Small intestine (tissue), 16 donors: ENCODE data around the gene GRB7. TPM values are rescaled to one million over a fixed set of nuclear protein-coding genes. Genes with fewer than 3 reads are reported as not detected.

Source experiments
- DNase-seq, 2 donors: peaks; one replicate each; pipeline versions ENCODE4 v3.0.0 to v3.0.0-alpha.2; 2013
- FAIRE-seq: peaks from 2 replicates; lab custom pipeline; 2012; peaks lifted over from hg19 to GRCh38; lab: Jason Lieb, UNC
- H3K27ac ChIP-seq, 3 donors: one replicate each; pipeline ENCODE4 v1.5.1; 2013; ENCODE audit warnings: low read length in 2 of 3, mild to moderate bottlenecking in 2 of 3, control low read depth in 1 of 3, inconsistent platforms in 1 of 3, low read depth in 1 of 3, moderate library complexity in 1 of 3
- H3K27me3 ChIP-seq, 3 donors: one replicate each; pipeline ENCODE4 v1.6.1; 2013; ENCODE audit warnings: low read length in 3 of 3, inconsistent platforms in 1 of 3; ENCODE audit not compliant: control insufficient read depth in 3 of 3, insufficient read depth in 3 of 3
- H3K36me3 ChIP-seq, 3 donors: one replicate each; pipeline ENCODE4 v1.6.1; 2013; ENCODE audit warnings: low read length in 3 of 3, inconsistent platforms in 1 of 3, low read depth in 1 of 3, mild to moderate bottlenecking in 1 of 3, moderate library complexity in 1 of 3; ENCODE audit not compliant: control insufficient read depth in 3 of 3, insufficient read depth in 2 of 3
- H3K4me1 ChIP-seq, 3 donors: one replicate each; pipeline ENCODE4 v1.6.1; 2013; ENCODE audit warnings: low read length in 2 of 3, inconsistent platforms in 1 of 3, low read depth in 1 of 3, mild to moderate bottlenecking in 1 of 3, moderate library complexity in 1 of 3; ENCODE audit not compliant: control insufficient read depth in 3 of 3, insufficient read depth in 2 of 3
- H3K4me3 ChIP-seq, 3 donors: one replicate each; pipeline ENCODE4 v1.5.1; 2013; ENCODE audit warnings: low read length in 3 of 3, control low read depth in 1 of 3, inconsistent platforms in 1 of 3, low read depth in 1 of 3, mild to moderate bottlenecking in 1 of 3, moderate library complexity in 1 of 3
- H3K9me3 ChIP-seq, 2 donors: one replicate each; pipeline ENCODE4 v1.6.1; 2013; ENCODE audit warnings: low read depth in 1 of 2, low read length in 1 of 2; ENCODE audit not compliant: control insufficient read depth in 2 of 2, insufficient read depth in 1 of 2
- WGBS, 3 donors: extraction: QIAGEN DNeasy Blood & Tissue Kit; methylation state at CpG; one replicate each; pipeline ENCODE4 v1.1.7; 2013; 5-methylcytosine and 5-hydroxymethylcytosine counted together
- long read RNA-seq, 10 donors: transcript quantifications; one replicate each; lab custom pipeline, GENCODE V29; 2026
- polyA plus RNA-seq, 4 donors: library from polyadenylated mRNA; stranded (reverse) in 3 of 4; unstranded in 1 of 4; fragments of 200-250 nt in 3 of 4; fragments of 120-200 nt in 1 of 4; gene quantifications; one replicate each; pipeline versions ENCODE4 v1.2.1 to v1.2.3, GENCODE V29; 2013
- donor health status: healthy with polysubstance abuse.
- donor health status: control.
- donor health status: control.
- donor health status: Bipolar disorder and iron deficiency.
- donor health status: healthy.

Gene GRB7
- polyA plus RNA-seq = 10 to 100 TPM; 10.9 to 42.4 (median 13.0) TPM
- long read RNA-seq, donor 1 = 0 reads
- long read RNA-seq, donor 2 = 0 reads
- long read RNA-seq, donor 3, partial matches to known transcripts = 0 of 3 reads
- long read RNA-seq, donor 3, other reads (novel, unspliced or antisense) = 0 of 3 reads
- long read RNA-seq, donor 4 = 0 reads
- long read RNA-seq, donor 5 = 0 reads
- long read RNA-seq, donor 6, partial matches to known transcripts = 16 of 21 reads
- long read RNA-seq, donor 6, other reads (novel, unspliced or antisense) = 0 of 21 reads
- long read RNA-seq, donor 7 = 0 reads
- long read RNA-seq, donor 8 = 0 reads
- long read RNA-seq, donor 9, partial matches to known transcripts = 6 of 8 reads
- long read RNA-seq, donor 9, other reads (novel, unspliced or antisense) = 0 of 8 reads
- long read RNA-seq, donor 10, partial matches to known transcripts = 6 of 6 reads
- long read RNA-seq, donor 10, other reads (novel, unspliced or antisense) = 0 of 6 reads

- H3K36me3 ChIP-seq = peaks cover 0 to 24% (median 0%) of the 10 kb centered on the region in 3 donors
- H3K9me3 ChIP-seq = no peaks in the 10 kb centered on the region
- H3K27ac ChIP-seq = peak within 1 kb of the TSS; percentile 80 to 98 (median 94)
- FAIRE-seq = no peak
- peak within 1 kb of the TSS; percentile 49 to 83 (median 67) for H3K4me3 ChIP-seq
- 10 to 14% (median 10%) methylated on average over 27 to 34 of the region's 34 CpGs for WGBS, 3 donors
- peak; percentile 78 to 94 for DNase-seq
- peaks cover 0 to 31% (median 2%) of the 10 kb centered on the region in 3 donors for H3K4me1 ChIP-seq
- H3K27me3 ChIP-seq = peaks cover 0 to 8% (median 4%) of the 10 kb centered on the region in 3 donors
Observed at GRCh38 chr17:39737760-39738567, at the start of gene GRB7. Gene GRB7, plus strand, starts transcription at chr17:39737938. Its CDS starts 4,364 bp downstream, at chr17:39742302.

- WGBS, 3 donors = 20 to 32% (median 29%) methylated on average over 6 of the region's 6 CpGs
- peak overlapping the region; percentile 79 to 97 (median 92) for H3K27ac ChIP-seq
- peaks cover 4 to 20% (median 7%) of the 10 kb centered on the region in 3 donors for H3K4me1 ChIP-seq
- H3K36me3 ChIP-seq = peaks cover 0 to 21% (median 0%) of the 10 kb centered on the region in 3 donors
- FAIRE-seq (no peak), DNase-seq (peak in 1 of 2 donors; percentile 48)
- H3K4me3 ChIP-seq = peak overlapping the region; percentile 61 to 82 (median 79)
- no peaks in the 10 kb centered on the region for H3K9me3 ChIP-seq
- H3K27me3 ChIP-seq = no peaks in the 10 kb centered on the region
Observed at GRCh38 chr17:39688475-39688835, 49.3 kb upstream of the GRB7 start.

GRCh38 chr17:39688945-39689344 lies 48.8 kb upstream of the GRB7 start:
- no peaks in the 10 kb centered on the region for H3K27me3 ChIP-seq
- peaks cover 4 to 22% (median 7%) of the 10 kb centered on the region in 3 donors for H3K4me1 ChIP-seq
- H3K27ac ChIP-seq = peak overlapping the region in 1 of 3 donors; percentile 92
- H3K36me3 ChIP-seq = peaks cover 0 to 17% (median 0%) of the 10 kb centered on the region in 3 donors
- peak overlapping the region in 1 of 3 donors; percentile 79 for H3K4me3 ChIP-seq
- 49 to 59% (median 54%) methylated on average over 3 of the region's 3 CpGs for WGBS, 3 donors
- DNase-seq (no peak), FAIRE-seq (no peak)
- H3K9me3 ChIP-seq = no peaks in the 10 kb centered on the region

- H3K27me3 ChIP-seq = no peaks in the 10 kb centered on the region
- H3K4me1 ChIP-seq = peaks cover 3 to 41% (median 6%) of the 10 kb centered on the region in 3 donors
- H3K27ac ChIP-seq = peak overlapping the region in 2 of 3 donors; percentile 61 to 87
- no peak overlapping the region for H3K4me3 ChIP-seq
- FAIRE-seq (no peak), DNase-seq (no peak)
- no peaks in the 10 kb centered on the region for H3K9me3 ChIP-seq
- peaks cover 0 to 2% (median 0%) of the 10 kb centered on the region in 3 donors for H3K36me3 ChIP-seq
- 89 to 94% (median 91%) methylated on average over 5 of the region's 5 CpGs for WGBS, 3 donors
Observed at GRCh38 chr17:39694593-39694992, 43.1 kb upstream of the GRB7 start.

GRCh38 chr17:39695089-39695474 lies 42.7 kb upstream of the GRB7 start:
- H3K27ac ChIP-seq = peak overlapping the region; percentile 27 to 87 (median 61)
- peaks cover 3 to 41% (median 6%) of the 10 kb centered on the region in 3 donors for H3K4me1 ChIP-seq
- no peak for FAIRE-seq
- H3K27me3 ChIP-seq = no peaks in the 10 kb centered on the region
- H3K36me3 ChIP-seq = peaks cover 0 to 2% (median 0%) of the 10 kb centered on the region in 3 donors
- no peak for DNase-seq
- no peaks in the 10 kb centered on the region for H3K9me3 ChIP-seq
- H3K4me3 ChIP-seq = no peak overlapping the region
- 83 to 89% (median 86%) methylated on average over 2 of the region's 2 CpGs for WGBS, 3 donors

GRCh38 chr17:39696731-39697130 lies 41.0 kb upstream of the GRB7 start:
- Histone ChIP-seq H3K27ac (no peak overlapping the region), H3K36me3 (peaks cover 0 to 3% (median 0%) of the 10 kb centered on the region in 3 donors), H3K4me3 (no peak overlapping the region), H3K4me1 (peaks cover 3 to 42% (median 6%) of the 10 kb centered on the region in 3 donors), H3K9me3 (no peaks in the 10 kb centered on the region), H3K27me3 (no peaks in the 10 kb centered on the region)
- WGBS, 3 donors = 78 to 83% (median 82%) methylated on average over 6 of the region's 6 CpGs
- no peak for FAIRE-seq
- no peak for DNase-seq

- Histone ChIP-seq H3K27ac (no peak overlapping the region), H3K4me1 (peaks cover 6 to 54% (median 8%) of the 10 kb centered on the region in 3 donors), H3K36me3 (peaks cover 0 to 12% (median 0%) of the 10 kb centered on the region in 3 donors), H3K4me3 (no peak overlapping the region), H3K27me3 (no peaks in the 10 kb centered on the region), H3K9me3 (no peaks in the 10 kb centered on the region)
- DNase-seq (no peak), FAIRE-seq (no peak)
- 87 to 97% (median 95%) methylated on average over 5 of the region's 5 CpGs for WGBS, 3 donors
Observed at GRCh38 chr17:39697961-39698360, 39.8 kb upstream of the GRB7 start.
